CD4-positive, CD25-positive, alpha-beta regulatory T cell (primary cell): ENCODE results near the gene GLRX5. TPM values are rescaled to one million over a fixed set of nuclear protein-coding genes. Genes with fewer than 3 reads are reported as not detected.

Source experiments
- ATAC-seq, 2 donors: fragments of 150-1000 bp; cut with Tn5 transposase; one replicate each; pipeline ENCODE4 v1.10.0; 2021; ENCODE audit warnings: low read depth in 2 of 2, moderate number of reproducible peaks in 2 of 2, moderate library complexity in 1 of 2
- DNase-seq, 3 donors: peaks; one replicate each; pipeline versions ENCODE4 v3.0.0 to v3.0.0-alpha.2; 2012 to 2022; ENCODE audit warnings: mixed read lengths in 1 of 3
- H3K27ac ChIP-seq: one replicate; pipeline ENCODE4 v1.7.0; 2013; ENCODE audit warnings: mild to moderate bottlenecking, low read length; ENCODE audit not compliant: insufficient read depth, poor library complexity, severe bottlenecking
- H3K27me3 ChIP-seq: one replicate; pipeline ENCODE4 v1.7.0; 2013; ENCODE audit warnings: low read length; ENCODE audit not compliant: control insufficient read depth, insufficient read depth
- H3K36me3 ChIP-seq: one replicate; pipeline ENCODE4 v1.7.0; 2013; ENCODE audit warnings: mild to moderate bottlenecking, low read length, moderate library complexity; ENCODE audit not compliant: control insufficient read depth, insufficient read depth
- H3K4me1 ChIP-seq: 2 replicates; pipeline ENCODE4 v1.7.0; 2013; ENCODE audit warnings: mild to moderate bottlenecking, low read length; ENCODE audit not compliant: insufficient read depth, control insufficient read depth, poor library complexity, severe bottlenecking
- H3K4me3 ChIP-seq: one replicate; pipeline ENCODE4 v1.7.0; 2013; ENCODE audit warnings: low read depth, mild to moderate bottlenecking, low read length, moderate library complexity
- H3K9me3 ChIP-seq, 2 experiments: 1 replicate in 1 of 2; 2 replicates in 1 of 2; pipeline ENCODE4 v1.7.0; 2013; ENCODE audit warnings: low read length in 2 of 2, mild to moderate bottlenecking in 1 of 2, moderate library complexity in 1 of 2; ENCODE audit not compliant: control insufficient read depth in 2 of 2
- H3K27ac Mint-ChIP-seq, 3 donors: one replicate each; pipeline ENCODE4 v1.8.0; 2020 to 2022; ENCODE audit warnings: mild to moderate bottlenecking in 3 of 3, mixed read lengths in 3 of 3, moderate library complexity in 2 of 3
- H3K27me3 Mint-ChIP-seq: one replicate; pipeline ENCODE4 v1.8.0; 2022; ENCODE audit warnings: mild to moderate bottlenecking, mixed read lengths
- H3K36me3 Mint-ChIP-seq: one replicate; pipeline ENCODE4 v1.8.0; 2020; ENCODE audit warnings: mixed read lengths
- H3K4me1 Mint-ChIP-seq, 4 donors: one replicate each; pipeline ENCODE4 v1.8.0; 2020 to 2022; ENCODE audit warnings: mixed read lengths in 4 of 4, mild to moderate bottlenecking in 1 of 4
- H3K4me3 Mint-ChIP-seq, 4 donors: one replicate each; pipeline ENCODE4 v1.8.0; 2020 to 2022; ENCODE audit warnings: mild to moderate bottlenecking in 4 of 4, mixed read lengths in 4 of 4, moderate library complexity in 3 of 4
- H3K9me3 Mint-ChIP-seq, 7 donors: one replicate each; pipeline ENCODE4 v1.8.0; 2020 to 2022; ENCODE audit warnings: mixed read lengths in 7 of 7, mild to moderate bottlenecking in 3 of 7, moderate library complexity in 2 of 7
- polyA plus RNA-seq, 4 donors: library from polyadenylated mRNA; unstranded; fragments of 300-500 nt; fragmentation: Illumina TruSeq; gene quantifications; one replicate each; pipeline ENCODE4 v1.2.3, GENCODE V29; 2021
- total RNA-seq: library from RNA; stranded (reverse); gene quantifications from one replicate; pipeline ENCODE4 v1.2.3, GENCODE V29; 2022

GLRX5 gene
- total and polyA plus RNA-seq, 5 donors from 2014 or later, result 18.1 to 71.9 (median 55.7) TPM

- peaks cover 27% of the 10 kb centered on the region for H3K36me3 Mint-ChIP-seq
- ATAC-seq, result no peak
- H3K27ac Mint-ChIP-seq, result peak overlapping the region; percentile 73 to 88 (median 86)
- Histone ChIP-seq H3K4me3 (no peak overlapping the region), H3K36me3 (peaks cover 15% of the 10 kb centered on the region), H3K27me3 (no peaks in the 10 kb centered on the region), H3K27ac (no peak overlapping the region), H3K9me3 (no peaks in the 10 kb centered on the region), H3K4me1 (peaks cover 66% of the 10 kb centered on the region)
- no peaks in the 10 kb centered on the region for H3K9me3 Mint-ChIP-seq
- no peaks in the 10 kb centered on the region for H3K27me3 Mint-ChIP-seq
- DNase-seq, result no peak
- peak overlapping the region in 2 of 4 donors; percentile 24 to 43 for H3K4me3 Mint-ChIP-seq
- H3K4me1 Mint-ChIP-seq, result peaks cover 22 to 91% (median 64%) of the 10 kb centered on the region in 4 donors
Observed at GRCh38 chr14:95500772-95501401, 34.0 kb upstream of the GLRX5 start.

- no peaks in the 10 kb centered on the region for H3K27me3 ChIP-seq
- no peaks in the 10 kb centered on the region for H3K27me3 Mint-ChIP-seq
- no peak for DNase-seq
- ATAC-seq, result no peak
- H3K4me1 Mint-ChIP-seq, result peaks cover 22 to 91% (median 61%) of the 10 kb centered on the region in 4 donors
- no peak overlapping the region for H3K4me3 ChIP-seq
- peak overlapping the region in 2 of 3 donors; percentile 82 to 92 for H3K27ac Mint-ChIP-seq
- peaks cover 57% of the 10 kb centered on the region for H3K4me1 ChIP-seq
- H3K9me3 Mint-ChIP-seq, result no peaks in the 10 kb centered on the region
- H3K9me3 ChIP-seq, result no peaks in the 10 kb centered on the region
- no peak overlapping the region for H3K27ac ChIP-seq
- H3K4me3 Mint-ChIP-seq, result peak overlapping the region in 2 of 4 donors; percentile 46 to 74
- H3K36me3 Mint-ChIP-seq, result peaks cover 33% of the 10 kb centered on the region
- peaks cover 26% of the 10 kb centered on the region for H3K36me3 ChIP-seq
Observed at GRCh38 chr14:95502381-95502950, 32.4 kb upstream of the GLRX5 start.

- H3K27me3 Mint-ChIP-seq, result no peaks in the 10 kb centered on the region
- Histone ChIP-seq H3K4me1 (peaks cover 61% of the 10 kb centered on the region), H3K36me3 (peaks cover 31% of the 10 kb centered on the region), H3K4me3 (peak overlapping the region; percentile 28), H3K27me3 (no peaks in the 10 kb centered on the region), H3K9me3 (no peaks in the 10 kb centered on the region), H3K27ac (peak overlapping the region; percentile 19)
- H3K9me3 Mint-ChIP-seq, result no peaks in the 10 kb centered on the region
- ATAC-seq (peak; percentile 32 to 39), DNase-seq (peak in 1 of 3 donors; percentile 32)
- peak overlapping the region in 3 of 4 donors; percentile 24 to 79 (median 29) for H3K4me3 Mint-ChIP-seq
- peaks cover 37% of the 10 kb centered on the region for H3K36me3 Mint-ChIP-seq
- H3K27ac Mint-ChIP-seq, result peak overlapping the region; percentile 71 to 92 (median 82)
- H3K4me1 Mint-ChIP-seq, result peaks cover 23 to 95% (median 66%) of the 10 kb centered on the region in 4 donors
Observed at GRCh38 chr14:95503365-95504134, 31.3 kb upstream of the GLRX5 start.

GRCh38 chr14:95504135-95505029 lies 30.5 kb upstream of the GLRX5 start:
- Mint-ChIP-seq H3K27ac (peak overlapping the region; percentile 71 to 92 (median 77)), H3K9me3 (no peaks in the 10 kb centered on the region), H3K36me3 (peaks cover 38% of the 10 kb centered on the region), H3K4me1 (peaks cover 21 to 95% (median 64%) of the 10 kb centered on the region in 4 donors), H3K27me3 (no peaks in the 10 kb centered on the region), H3K4me3 (peak overlapping the region; percentile 29 to 78 (median 40))
- H3K4me1 ChIP-seq, result peaks cover 64% of the 10 kb centered on the region
- H3K27me3 ChIP-seq, result no peaks in the 10 kb centered on the region
- no peaks in the 10 kb centered on the region for H3K9me3 ChIP-seq
- peak overlapping the region; percentile 28 for H3K4me3 ChIP-seq
- peak overlapping the region; percentile 31 for H3K27ac ChIP-seq
- no peak for DNase-seq
- ATAC-seq, result peak in 1 of 2 donors; percentile 16
- H3K36me3 ChIP-seq, result peaks cover 38% of the 10 kb centered on the region

GRCh38 chr14:95505030-95505589 lies 29.7 kb upstream of the GLRX5 start:
- Mint-ChIP-seq H3K27ac (peak overlapping the region in 1 of 3 donors; percentile 92), H3K4me3 (no peak overlapping the region), H3K36me3 (peaks cover 41% of the 10 kb centered on the region), H3K4me1 (peaks cover 25 to 95% (median 67%) of the 10 kb centered on the region in 4 donors), H3K9me3 (no peaks in the 10 kb centered on the region), H3K27me3 (no peaks in the 10 kb centered on the region)
- Histone ChIP-seq H3K36me3 (peaks cover 39% of the 10 kb centered on the region), H3K4me1 (peaks cover 66% of the 10 kb centered on the region), H3K9me3 (no peaks in the 10 kb centered on the region), H3K27me3 (no peaks in the 10 kb centered on the region), H3K27ac (peak overlapping the region; percentile 31), H3K4me3 (no peak overlapping the region)
- no peak for ATAC-seq
- no peak for DNase-seq

- peaks cover 30% of the 10 kb centered on the region for H3K36me3 ChIP-seq
- H3K4me1 Mint-ChIP-seq, result peaks cover 27 to 93% (median 64%) of the 10 kb centered on the region in 4 donors
- no peaks in the 10 kb centered on the region for H3K27me3 ChIP-seq
- H3K4me3 ChIP-seq, result no peak overlapping the region
- ATAC-seq (no peak), DNase-seq (no peak)
- H3K4me3 Mint-ChIP-seq, result no peak overlapping the region
- H3K9me3 ChIP-seq, result no peaks in the 10 kb centered on the region
- peak overlapping the region in 1 of 3 donors; percentile 86 for H3K27ac Mint-ChIP-seq
- H3K4me1 ChIP-seq, result peaks cover 73% of the 10 kb centered on the region
- no peaks in the 10 kb centered on the region for H3K9me3 Mint-ChIP-seq
- H3K27ac ChIP-seq, result peak overlapping the region; percentile 41
- no peaks in the 10 kb centered on the region for H3K27me3 Mint-ChIP-seq
- peaks cover 40% of the 10 kb centered on the region for H3K36me3 Mint-ChIP-seq
Observed at GRCh38 chr14:95507174-95507573, 27.7 kb upstream of the GLRX5 start.

- H3K36me3 ChIP-seq, result peaks cover 30% of the 10 kb centered on the region
- no peak overlapping the region for H3K4me3 Mint-ChIP-seq
- H3K27me3 Mint-ChIP-seq, result no peaks in the 10 kb centered on the region
- peaks cover 40% of the 10 kb centered on the region for H3K36me3 Mint-ChIP-seq
- H3K4me1 Mint-ChIP-seq, result peaks cover 27 to 90% (median 60%) of the 10 kb centered on the region in 4 donors
- DNase-seq (no peak), ATAC-seq (no peak)
- H3K27ac Mint-ChIP-seq, result peak overlapping the region; percentile 13 to 48 (median 45)
- H3K27ac ChIP-seq, result peak overlapping the region; percentile 41
- no peak overlapping the region for H3K4me3 ChIP-seq
- no peaks in the 10 kb centered on the region for H3K9me3 Mint-ChIP-seq
- no peaks in the 10 kb centered on the region for H3K9me3 ChIP-seq
- H3K4me1 ChIP-seq, result peaks cover 71% of the 10 kb centered on the region
- H3K27me3 ChIP-seq, result no peaks in the 10 kb centered on the region
Observed at GRCh38 chr14:95507701-95508103, 27.1 kb upstream of the GLRX5 start.
